HCEC 1CT (cell line): ENCODE results near the gene HLA-DQB1.
A peak's percentile ranks its signal among the peaks of the same experiment; 100 is the strongest.
"Not testable (repeated sequence)": the region's sequence is repeated elsewhere in the genome, so short reads cannot be mapped to it uniquely, and the experiment has no call there.

Experiments used
- DNase-seq: peaks from one replicate; pipeline ENCODE4 v3.0.0-alpha.2; 2017

HLA-DQB1 gene

GRCh38 chr6:32666420-32667300, at the start of gene HLA-DQB1:
Gene HLA-DQB1, minus strand, starts transcription at chr6:32666657. Its CDS starts 50 bp downstream, at chr6:32666607.
- no peak for DNase-seq

- no peak for DNase-seq
Observed at GRCh38 chr6:32713241-32713640, 46.8 kb upstream of the HLA-DQB1 start.

GRCh38 chr6:32709625-32710024, 43.2 kb upstream of the HLA-DQB1 start:
- DNase-seq, result no peak

GRCh38 chr6:32705164-32705563, 38.7 kb upstream of the HLA-DQB1 start:
- not testable (repeated sequence) for DNase-seq

GRCh38 chr6:32703347-32703746, 36.9 kb upstream of the HLA-DQB1 start:
- DNase-seq, result no peak

- DNase-seq, result peak; percentile 38
Observed at GRCh38 chr6:32700391-32701040, 34.1 kb upstream of the HLA-DQB1 start.

GRCh38 chr6:32697031-32697430, 30.6 kb upstream of the HLA-DQB1 start:
- no peak for DNase-seq

GRCh38 chr6:32692019-32692418, 25.6 kb upstream of the HLA-DQB1 start:
- DNase-seq, result no peak

- DNase-seq, result no peak
Observed at GRCh38 chr6:32689531-32690501, 23.4 kb upstream of the HLA-DQB1 start.

- peak; percentile 13 for DNase-seq
Observed at GRCh38 chr6:32685603-32686002, 19.1 kb upstream of the HLA-DQB1 start.

GRCh38 chr6:32684246-32684645, 17.8 kb upstream of the HLA-DQB1 start:
- no peak for DNase-seq

- no peak for DNase-seq
Observed at GRCh38 chr6:32680055-32680454, 13.6 kb upstream of the HLA-DQB1 start.

- no peak for DNase-seq
Observed at GRCh38 chr6:32679492-32679891, 13.0 kb upstream of the HLA-DQB1 start.

GRCh38 chr6:32674123-32674522, 7.7 kb upstream of the HLA-DQB1 start:
- not testable (repeated sequence) for DNase-seq

GRCh38 chr6:32671908-32672307, 5.5 kb upstream of the HLA-DQB1 start:
- not testable (repeated sequence) for DNase-seq

GRCh38 chr6:32669893-32670292, 3.4 kb upstream of the HLA-DQB1 start:
- DNase-seq, result no peak

GRCh38 chr6:32669240-32669639, 2.8 kb upstream of the HLA-DQB1 start:
- no peak for DNase-seq

GRCh38 chr6:32668226-32668747, 1.8 kb upstream of the HLA-DQB1 start:
- DNase-seq, result no peak

GRCh38 chr6:32665661-32666060, 796 bp downstream of the HLA-DQB1 start:
- DNase-seq, result no peak

GRCh38 chr6:32664827-32665362, 1.6 kb downstream of the HLA-DQB1 start:
- no peak for DNase-seq

- DNase-seq, result no peak
Observed at GRCh38 chr6:32664354-32664753, 2.1 kb downstream of the HLA-DQB1 start.

GRCh38 chr6:32662836-32663235, 3.6 kb downstream of the HLA-DQB1 start:
- DNase-seq, result no peak
